SK-N-SH (cell line): ENCODE results near the gene NCOA4.
"Not testable (repeated sequence)": the region's sequence is repeated elsewhere in the genome, so short reads cannot be mapped to it uniquely, and the experiment has no call there.

Experiments
- EP300 ChIP-seq, 2 experiments: IDR thresholded peaks; 2 replicates each; pipeline versions ENCODE4 v1.4.0 to v1.6.1; 2012; ENCODE audit warnings: borderline replicate concordance in 1 of 2, low read depth in 1 of 2, low read length in 1 of 2
- JUND ChIP-seq: IDR thresholded peaks from 2 replicates; pipeline ENCODE4 v1.4.0; 2012
- TF ChIP-seq, protein P1 (sequence below): fragments of 200-600 bp; sonication (generic); IDR thresholded peaks from 2 replicates; pipeline ENCODE4 v1.6.1; 2017; ENCODE audit warnings: antibody characterized with exemption, mild to moderate bottlenecking, moderate library complexity
- TF ChIP-seq, protein P2 (sequence below): fragments of 150-350 bp; IDR thresholded peaks from 2 replicates; pipeline ENCODE4 v1.6.1; 2017; ENCODE audit warnings: antibody characterized with exemption, low read length, low read depth, borderline replicate concordance

DNA sequence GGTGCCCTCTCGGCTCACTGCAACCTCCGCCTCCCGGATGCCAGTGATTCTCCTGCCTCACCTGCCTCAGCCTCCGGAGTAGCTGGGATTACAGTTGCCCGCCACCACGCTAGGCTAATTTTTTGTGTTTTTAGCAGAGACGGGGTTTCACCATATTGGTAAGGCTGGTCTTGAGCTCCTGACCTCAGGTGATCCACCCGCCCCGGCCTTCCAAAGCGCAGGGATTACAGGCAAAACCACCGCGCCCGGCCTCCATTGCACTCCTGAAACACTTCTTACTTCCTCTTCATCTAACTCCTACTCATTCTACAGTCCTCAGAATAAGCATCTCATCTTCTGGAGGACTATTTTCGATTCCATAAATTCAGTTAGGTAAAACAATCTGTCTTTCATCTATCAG lies 59.4 kb downstream of the NCOA4 start:
- TF ChIP-seq, protein P1, sequence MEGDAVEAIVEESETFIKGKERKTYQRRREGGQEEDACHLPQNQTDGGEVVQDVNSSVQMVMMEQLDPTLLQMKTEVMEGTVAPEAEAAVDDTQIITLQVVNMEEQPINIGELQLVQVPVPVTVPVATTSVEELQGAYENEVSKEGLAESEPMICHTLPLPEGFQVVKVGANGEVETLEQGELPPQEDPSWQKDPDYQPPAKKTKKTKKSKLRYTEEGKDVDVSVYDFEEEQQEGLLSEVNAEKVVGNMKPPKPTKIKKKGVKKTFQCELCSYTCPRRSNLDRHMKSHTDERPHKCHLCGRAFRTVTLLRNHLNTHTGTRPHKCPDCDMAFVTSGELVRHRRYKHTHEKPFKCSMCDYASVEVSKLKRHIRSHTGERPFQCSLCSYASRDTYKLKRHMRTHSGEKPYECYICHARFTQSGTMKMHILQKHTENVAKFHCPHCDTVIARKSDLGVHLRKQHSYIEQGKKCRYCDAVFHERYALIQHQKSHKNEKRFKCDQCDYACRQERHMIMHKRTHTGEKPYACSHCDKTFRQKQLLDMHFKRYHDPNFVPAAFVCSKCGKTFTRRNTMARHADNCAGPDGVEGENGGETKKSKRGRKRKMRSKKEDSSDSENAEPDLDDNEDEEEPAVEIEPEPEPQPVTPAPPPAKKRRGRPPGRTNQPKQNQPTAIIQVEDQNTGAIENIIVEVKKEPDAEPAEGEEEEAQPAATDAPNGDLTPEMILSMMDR = not testable (repeated sequence)
- TF ChIP-seq JUND; EP300 (IDR thresholded peaks at IDR 0.05; ENCODE audit: borderline replicate concordance in 1 of 2, low read depth in 1 of 2, low read length in 1 of 2): not testable (repeated sequence)
- TF ChIP-seq, protein P2, sequence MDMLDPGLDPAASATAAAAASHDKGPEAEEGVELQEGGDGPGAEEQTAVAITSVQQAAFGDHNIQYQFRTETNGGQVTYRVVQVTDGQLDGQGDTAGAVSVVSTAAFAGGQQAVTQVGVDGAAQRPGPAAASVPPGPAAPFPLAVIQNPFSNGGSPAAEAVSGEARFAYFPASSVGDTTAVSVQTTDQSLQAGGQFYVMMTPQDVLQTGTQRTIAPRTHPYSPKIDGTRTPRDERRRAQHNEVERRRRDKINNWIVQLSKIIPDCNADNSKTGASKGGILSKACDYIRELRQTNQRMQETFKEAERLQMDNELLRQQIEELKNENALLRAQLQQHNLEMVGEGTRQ = not testable (repeated sequence)
